Type B pancreatic cell (in vitro differentiated cells): ENCODE results near the gene SEMA3G. TPM values are rescaled to one million over a fixed set of nuclear protein-coding genes. Genes with fewer than 3 reads are reported as not detected.

Experiments
- DNase-seq: peaks from one replicate; pipeline ENCODE4 v3.0.0; 2021; ENCODE audit warnings: mixed read lengths; ENCODE audit not compliant: unreplicated experiment; ENCODE audit errors: extremely low spot score
- H3K27ac Mint-ChIP-seq: 2 replicates; pipeline ENCODE4 v1.8.0; 2021; ENCODE audit warnings: mild to moderate bottlenecking, mixed read lengths
- H3K27me3 Mint-ChIP-seq: 2 replicates; pipeline ENCODE4 v1.8.0; 2021; ENCODE audit warnings: mixed read lengths
- H3K36me3 Mint-ChIP-seq: 2 replicates; pipeline ENCODE4 v1.8.0; 2021; ENCODE audit warnings: mixed read lengths
- H3K4me1 Mint-ChIP-seq: one replicate; pipeline ENCODE4 v1.8.0; 2021; ENCODE audit warnings: mixed read lengths; ENCODE audit not compliant: unreplicated experiment
- H3K4me3 Mint-ChIP-seq: 2 replicates; pipeline ENCODE4 v1.8.0; 2021; ENCODE audit warnings: mild to moderate bottlenecking, mixed read lengths
- H3K9me3 Mint-ChIP-seq: 2 replicates; pipeline ENCODE4 v1.8.0; 2021; ENCODE audit warnings: mixed read lengths
- total RNA-seq: library from RNA; stranded (reverse); gene quantifications from 2 replicates; pipeline ENCODE4 v1.2.1, GENCODE V29; 2021; ENCODE audit warnings: low replicate concordance
- TF ChIP-seq, protein P1 (sequence below): fragments of 200-600 bp; sonication (generic); conservative IDR thresholded peaks from 2 replicates; pipeline ENCODE4 v1.5.0; 2021; ENCODE audit warnings: antibody characterized with exemption, mild to moderate bottlenecking

Gene SEMA3G
- total RNA-seq, 1 donor from 2014 or later, result 0.77 TPM

DNA sequence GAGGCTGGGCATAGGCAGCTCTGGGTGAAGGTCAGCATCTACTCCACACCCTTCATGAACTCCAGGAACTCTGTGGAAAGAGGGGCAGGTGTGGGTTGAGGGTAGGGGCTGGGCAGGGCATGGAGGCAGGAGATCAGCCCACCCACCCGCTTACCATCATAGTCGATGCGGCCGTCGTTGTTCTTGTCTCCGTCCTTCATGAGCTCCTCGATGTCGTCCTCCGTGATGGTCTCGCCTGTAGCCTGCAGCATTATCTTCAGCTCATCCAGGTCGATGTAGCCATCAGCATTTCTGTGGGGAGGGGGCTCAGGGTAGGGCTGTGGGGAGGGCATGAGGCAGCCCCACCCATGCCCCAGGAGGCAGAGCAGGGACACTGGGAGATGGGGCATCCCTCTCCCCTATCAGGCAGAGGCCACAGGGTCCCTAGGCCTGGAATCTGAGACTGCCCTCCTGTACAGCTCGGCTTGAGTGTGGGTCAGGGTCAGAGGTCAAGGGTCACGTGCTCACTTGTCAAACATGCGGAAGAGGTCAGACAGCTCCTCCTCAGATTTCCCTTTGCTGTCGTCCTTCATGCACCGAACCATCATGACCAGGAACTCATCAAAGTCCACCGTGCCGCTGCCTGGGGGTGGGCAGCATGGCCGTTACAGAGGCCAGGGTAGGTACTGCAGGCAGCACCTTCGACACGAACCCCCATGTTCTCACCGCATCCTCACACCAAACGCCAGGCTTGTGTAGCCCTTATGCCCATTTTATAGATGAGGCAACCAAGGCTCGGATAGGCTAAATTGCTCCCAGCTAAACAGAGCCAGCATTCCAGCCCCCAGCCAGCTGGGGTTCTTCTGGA lies 6.6 kb upstream of the SEMA3G start:
- H3K27me3 Mint-ChIP-seq, result no peaks in the 10 kb centered on the region
- H3K4me3 Mint-ChIP-seq, result no peak overlapping the region
- H3K36me3 Mint-ChIP-seq, result no peaks in the 10 kb centered on the region
- no peak for DNase-seq
- no peak overlapping the region for H3K27ac Mint-ChIP-seq
- H3K4me1 Mint-ChIP-seq, result peaks cover 22% of the 10 kb centered on the region
- TF ChIP-seq, protein P1, sequence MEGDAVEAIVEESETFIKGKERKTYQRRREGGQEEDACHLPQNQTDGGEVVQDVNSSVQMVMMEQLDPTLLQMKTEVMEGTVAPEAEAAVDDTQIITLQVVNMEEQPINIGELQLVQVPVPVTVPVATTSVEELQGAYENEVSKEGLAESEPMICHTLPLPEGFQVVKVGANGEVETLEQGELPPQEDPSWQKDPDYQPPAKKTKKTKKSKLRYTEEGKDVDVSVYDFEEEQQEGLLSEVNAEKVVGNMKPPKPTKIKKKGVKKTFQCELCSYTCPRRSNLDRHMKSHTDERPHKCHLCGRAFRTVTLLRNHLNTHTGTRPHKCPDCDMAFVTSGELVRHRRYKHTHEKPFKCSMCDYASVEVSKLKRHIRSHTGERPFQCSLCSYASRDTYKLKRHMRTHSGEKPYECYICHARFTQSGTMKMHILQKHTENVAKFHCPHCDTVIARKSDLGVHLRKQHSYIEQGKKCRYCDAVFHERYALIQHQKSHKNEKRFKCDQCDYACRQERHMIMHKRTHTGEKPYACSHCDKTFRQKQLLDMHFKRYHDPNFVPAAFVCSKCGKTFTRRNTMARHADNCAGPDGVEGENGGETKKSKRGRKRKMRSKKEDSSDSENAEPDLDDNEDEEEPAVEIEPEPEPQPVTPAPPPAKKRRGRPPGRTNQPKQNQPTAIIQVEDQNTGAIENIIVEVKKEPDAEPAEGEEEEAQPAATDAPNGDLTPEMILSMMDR, result peak; percentile 55
- no peaks in the 10 kb centered on the region for H3K9me3 Mint-ChIP-seq

DNA sequence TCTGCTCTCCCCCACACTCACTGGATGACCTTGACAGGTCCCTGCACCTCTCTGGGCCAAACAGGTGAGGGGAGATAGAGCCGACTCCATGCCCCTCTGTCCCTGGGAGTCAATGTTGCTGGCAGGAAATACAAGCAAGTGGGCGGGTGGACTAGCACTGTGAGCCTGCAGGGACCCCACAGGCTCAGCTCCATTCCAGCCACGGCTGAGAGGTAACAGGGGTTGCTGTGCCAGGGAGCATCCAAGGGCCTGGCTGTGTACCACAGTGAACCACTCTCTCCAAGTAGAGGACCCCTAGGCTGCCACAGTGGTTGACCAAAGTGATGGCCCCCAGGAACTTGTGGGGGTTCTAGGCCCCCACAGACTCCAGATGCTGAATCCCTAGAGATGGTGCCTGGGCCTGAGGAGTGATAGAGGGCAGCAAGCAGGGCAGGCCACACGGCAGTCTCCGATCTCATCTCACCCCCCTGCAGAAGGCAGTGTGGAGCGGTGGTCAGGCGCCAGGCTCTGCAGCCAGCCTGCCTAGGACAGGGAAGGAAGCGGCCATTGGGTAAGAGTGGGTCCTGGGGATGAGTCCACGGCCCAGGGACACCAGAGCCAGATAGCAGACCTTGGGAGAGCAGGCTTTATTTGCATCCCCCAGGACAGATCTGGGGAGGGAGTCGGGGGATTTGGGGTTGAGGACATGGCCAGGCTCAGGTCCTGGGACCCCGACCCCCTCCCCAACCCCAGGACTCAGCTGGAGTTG lies 5.8 kb upstream of the SEMA3G start:
- no peaks in the 10 kb centered on the region for H3K36me3 Mint-ChIP-seq
- TF ChIP-seq, protein P1, result no peak
- no peak overlapping the region for H3K27ac Mint-ChIP-seq
- peaks cover 17% of the 10 kb centered on the region for H3K4me1 Mint-ChIP-seq
- DNase-seq, result no peak
- H3K27me3 Mint-ChIP-seq, result no peaks in the 10 kb centered on the region
- no peak overlapping the region for H3K4me3 Mint-ChIP-seq
- no peaks in the 10 kb centered on the region for H3K9me3 Mint-ChIP-seq

DNA sequence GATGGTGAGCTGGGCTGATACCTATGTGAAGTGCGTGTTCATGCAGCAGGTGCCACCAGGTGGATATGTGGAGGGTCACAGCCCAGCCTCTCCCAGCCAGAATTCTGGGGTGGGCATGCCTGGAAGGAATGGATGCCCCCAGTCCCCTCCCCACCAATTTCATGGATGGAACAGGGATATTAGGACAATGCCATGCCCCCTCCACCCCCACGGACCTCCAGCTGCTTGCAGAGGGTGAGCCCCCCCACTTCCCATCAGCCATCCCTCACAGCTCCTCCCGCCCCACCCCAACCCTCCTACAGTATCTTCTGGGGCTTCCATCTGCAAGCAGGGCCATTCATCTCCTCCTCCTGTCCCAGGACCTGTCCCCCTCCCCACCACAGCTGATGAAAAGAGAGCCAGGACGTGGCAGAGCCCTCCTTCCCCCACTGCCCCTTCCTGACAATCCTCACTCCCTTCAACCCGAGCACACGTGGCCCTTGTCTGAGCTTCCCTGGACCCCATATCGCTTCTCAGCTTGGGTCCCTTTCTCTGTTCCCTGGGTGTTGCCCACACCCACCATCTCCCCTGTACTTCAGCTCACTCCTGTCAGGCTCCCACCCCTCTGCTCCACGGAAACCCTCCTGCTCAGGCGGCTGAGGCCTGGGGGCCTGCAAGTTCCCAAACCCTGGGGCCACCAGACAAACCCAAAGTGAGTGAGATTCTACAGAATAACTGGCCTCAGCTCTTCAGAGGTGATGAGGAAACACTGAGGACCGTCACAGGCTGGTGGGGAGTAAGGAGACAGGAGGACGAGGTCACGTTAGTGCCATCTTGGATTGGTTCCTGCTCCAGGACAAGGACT lies 2.8 kb upstream of the SEMA3G start:
- DNase-seq, result no peak
- Mint-ChIP-seq H3K27me3 (no peaks in the 10 kb centered on the region), H3K9me3 (no peaks in the 10 kb centered on the region), H3K4me1 (peaks cover 6% of the 10 kb centered on the region), H3K4me3 (no peak overlapping the region), H3K36me3 (no peaks in the 10 kb centered on the region), H3K27ac (no peak overlapping the region)
- TF ChIP-seq, protein P1, result no peak

DNA sequence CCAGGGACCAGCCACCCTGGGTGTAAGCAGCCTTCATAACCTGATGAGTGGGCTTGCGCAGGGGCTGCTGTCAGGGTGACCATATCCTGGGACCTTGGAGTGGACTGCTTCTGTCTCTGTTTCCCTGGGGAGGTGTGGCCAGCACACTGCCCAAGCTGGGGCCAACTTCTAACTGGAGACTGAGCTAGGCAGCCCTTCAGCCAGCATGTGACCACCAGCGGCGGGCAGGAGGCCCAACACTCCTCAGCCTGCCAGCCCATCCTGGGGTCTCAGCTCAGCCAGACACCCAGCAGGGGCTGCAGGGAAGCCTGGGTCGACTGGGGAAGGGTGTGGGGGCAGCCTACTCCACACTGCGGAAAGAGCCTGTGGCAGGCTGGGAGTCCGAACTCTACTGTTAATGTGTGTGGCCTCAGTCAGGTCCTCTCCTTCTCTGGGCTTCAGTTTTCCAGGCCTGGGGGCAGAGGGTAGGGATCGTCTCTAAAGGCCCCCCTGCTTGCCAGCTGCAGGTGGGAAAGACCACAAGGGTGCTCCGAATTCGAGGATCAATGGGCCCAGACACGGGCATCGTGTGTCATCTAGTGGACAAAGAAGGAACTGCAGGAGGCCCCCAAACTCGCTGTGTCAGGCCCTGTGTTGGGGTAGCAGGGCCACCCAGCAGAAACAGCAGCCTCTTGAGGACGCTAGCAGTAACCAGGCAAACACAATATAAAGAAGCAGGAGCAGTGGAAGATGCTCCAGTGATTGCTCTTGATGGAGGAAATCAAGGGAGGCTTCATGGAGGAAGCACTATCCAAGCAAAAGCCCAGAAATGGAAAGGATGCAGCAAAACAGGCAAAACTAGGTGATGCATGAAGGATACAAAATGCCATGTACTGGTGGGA lies 2.0 kb upstream of the SEMA3G start:
- Mint-ChIP-seq H3K27ac (peak overlapping the region; percentile 58), H3K36me3 (no peaks in the 10 kb centered on the region), H3K9me3 (no peaks in the 10 kb centered on the region), H3K27me3 (no peaks in the 10 kb centered on the region), H3K4me1 (peaks cover 6% of the 10 kb centered on the region), H3K4me3 (peak overlapping the region; percentile 28)
- TF ChIP-seq, protein P1, result peak; percentile 99
- DNase-seq, result no peak
